Panc1 (cell line): ENCODE data around the gene TERB2. TPM values are rescaled to one million over a fixed set of nuclear protein-coding genes. Genes with fewer than 3 reads are reported as not detected.

Source experiments
- ATAC-seq: fragments of 200-7000 bp; cut with Tn5 transposase; 2 replicates; pipeline ENCODE4 v1.9.1; 2020; ENCODE audit warnings: mild to moderate bottlenecking, moderate library complexity
- Bru-seq: library from RNA; stranded (reverse); fragments of 400-500 nt; gene quantifications from one replicate; lab custom pipeline; 2021; lab: Mats Ljungman, UMichigan
- BruChase-seq, 2 experiments: library from RNA; stranded (reverse); fragments of 400-500 nt; gene quantifications; one replicate each; lab custom pipeline; 2021; lab: Mats Ljungman, UMichigan
- BruUV-seq: library from RNA; stranded (reverse); fragments of 400-500 nt; replicated peaks from 2 replicates; lab custom pipeline; 2021; lab: Mats Ljungman, UMichigan
- CTCF ChIA-PET: fragments of 300-600 bp; sonication (Branson Sonifier 250); formaldehyde crosslinking; loops from one replicate; lab custom pipeline; 2022; ENCODE audit warnings: antibody characterized with exemption; lab: Charles Lee
- POLR2A ChIA-PET: fragments of 300-600 bp; sonication (Branson Sonifier 250); formaldehyde crosslinking; loops from one replicate; lab custom pipeline; 2022; ENCODE audit warnings: antibody characterized with exemption; lab: Charles Lee
- DNase-seq: peaks from one replicate; pipeline ENCODE4 v3.0.0-alpha.2; 2010; ENCODE audit warnings: low read depth, low spot score
- H3K27ac ChIP-seq: 2 replicates; pipeline ENCODE4 v1.5.1; 2011; ENCODE audit warnings: mild to moderate bottlenecking, low read length, inconsistent platforms
- H3K27me3 ChIP-seq: fragments of 200-500 bp; sonication (Bioruptor generic); 2 replicates; pipeline ENCODE4 v1.6.0; 2014; ENCODE audit warnings: low read length, inconsistent platforms; ENCODE audit not compliant: control insufficient read depth, insufficient read depth
- H3K36me3 ChIP-seq: fragments of 200-500 bp; sonication (Bioruptor generic); 2 replicates; pipeline ENCODE4 v1.5.1; 2014; ENCODE audit warnings: inconsistent platforms, mild to moderate bottlenecking, low read length, moderate library complexity; ENCODE audit not compliant: control insufficient read depth, insufficient read depth
- H3K4me1 ChIP-seq: 2 replicates; pipeline ENCODE4 v1.5.1; 2011; ENCODE audit warnings: inconsistent platforms, mild to moderate bottlenecking, low read length, moderate library complexity; ENCODE audit not compliant: control insufficient read depth, insufficient read depth
- H3K4me3 ChIP-seq, 2 experiments: 2 replicates each; pipeline ENCODE4 v1.5.1; 2011 to 2012; ENCODE audit warnings: low read depth in 2 of 2, low read length in 2 of 2, mild to moderate bottlenecking in 2 of 2, inconsistent platforms in 1 of 2, moderate library complexity in 1 of 2
- H3K9me3 ChIP-seq: fragments of 200-500 bp; sonication (Bioruptor generic); 2 replicates; pipeline ENCODE4 v1.5.1; 2014; ENCODE audit warnings: low read depth, mild to moderate bottlenecking, inconsistent platforms, low read length, moderate library complexity; ENCODE audit not compliant: control insufficient read depth, insufficient read depth
- CTCF ChIP-seq: fragments of 450-650 bp; IDR thresholded peaks from 2 replicates; pipeline ENCODE4 v1.5.1; 2017; ENCODE audit warnings: mild to moderate bottlenecking
- POLR2AphosphoS5 ChIP-seq: IDR thresholded peaks from 2 replicates; pipeline ENCODE4 v1.6.1; 2012; ENCODE audit warnings: mild to moderate bottlenecking, low read depth, low read length, moderate library complexity
- REST ChIP-seq, 2 experiments: IDR thresholded peaks; 2 replicates each; pipeline ENCODE4 v1.6.1; 2011 to 2012; ENCODE audit warnings: low read depth in 2 of 2, control low read depth in 1 of 2, low read length in 1 of 2, mild to moderate bottlenecking in 1 of 2, moderate library complexity in 1 of 2; ENCODE audit not compliant: insufficient read depth in 1 of 2
- SIN3A ChIP-seq: IDR thresholded peaks from 2 replicates; pipeline ENCODE4 v1.6.1; 2012; ENCODE audit warnings: low read depth, mild to moderate bottlenecking, low read length, moderate library complexity, borderline replicate concordance; ENCODE audit not compliant: insufficient read depth
- TCF7L2 ChIP-seq: IDR thresholded peaks from 2 replicates; pipeline ENCODE4 v1.6.1; 2011; ENCODE audit warnings: mild to moderate bottlenecking, low read depth, low read length, inconsistent platforms
- in situ Hi-C: cut with HindIII; loops from 2 replicates; pipeline ENCODE4 v1.10.0; 2016; ENCODE audit warnings: low sequenced_read_pairs, low pct_unique_long_range_greater_than_20kb
- intact Hi-C: fragments of 100-400 bp; cut with micrococcal nuclease; formaldehyde crosslinking; loops from one replicate; pipeline ENCODE4 v1.10.0; 2022; ENCODE audit not compliant: unreplicated experiment
- long read RNA-seq: library from polyadenylated mRNA; unstranded; transcript quantifications from one replicate; pipeline ENCODE4 v2.0.0, GENCODE V29; 2021; ENCODE audit not compliant: unreplicated experiment
- polyA plus RNA-seq: library from polyadenylated mRNA; unstranded; fragments of >200 nt; gene quantifications from one replicate; pipeline ENCODE4 v1.2.1, GENCODE V29; 2012; ENCODE audit warnings: missing spikeins; ENCODE audit not compliant: insufficient read length
- total RNA-seq: library from RNA; stranded (reverse); gene quantifications from one replicate; pipeline ENCODE4 v1.2.1, GENCODE V29; 2021; ENCODE audit not compliant: unreplicated experiment

TERB2 gene
- total RNA-seq (not detected), Bru-seq, nascent RNA (not detected), BruChase-seq, experiment 1, labeled RNA remaining after a 2-hour chase (not detected), BruChase-seq, experiment 2, labeled RNA remaining after a 6-hour chase (percentile 5 among the genes with signal in this experiment)
- polyA plus RNA-seq: not detected
- long read RNA-seq: 0 reads

- no peak within 1 kb of the TSS for H3K4me3 ChIP-seq
- H3K27ac ChIP-seq: no peak within 1 kb of the TSS
- in situ Hi-C loops: no loop called here
- ATAC-seq (no peak), DNase-seq (no peak)
- H3K9me3 ChIP-seq: no peaks in the 10 kb centered on the region
- BruUV-seq: no TSS peak
- no peaks in the 10 kb centered on the region for H3K27me3 ChIP-seq
- intact Hi-C loops: no loop called here
- TF ChIP-seq POLR2AphosphoS5: no peak
- no peak for TF ChIP-seq SIN3A
- TF ChIP-seq TCF7L2: no peak
- no peak for TF ChIP-seq CTCF
- TF ChIP-seq REST (IDR thresholded peaks at IDR 0.05; ENCODE audit: insufficient read depth in 1 of 2, low read depth in 2 of 2, low read length in 1 of 2): no peak
- CTCF ChIA-PET: no interaction called here
- no peaks in the 10 kb centered on the region for H3K4me1 ChIP-seq
- no peaks in the 10 kb centered on the region for H3K36me3 ChIP-seq
- POLR2A ChIA-PET: no interaction called here
Measured at GRCh38 chr15:44956388-44956787, at the start of gene TERB2. TSS of gene TERB2 (plus strand) at chr15:44956687. CDS start at chr15:44956719, 32 bp downstream.

GRCh38 chr15:44909423-44909822 lies 47.1 kb upstream of the TERB2 start:
- ChIA-PET CTCF (no interaction called here), POLR2A (no interaction called here)
- Histone ChIP-seq H3K4me3 (no peak overlapping the region), H3K27me3 (no peaks in the 10 kb centered on the region), H3K36me3 (no peaks in the 10 kb centered on the region), H3K27ac (no peak overlapping the region), H3K4me1 (no peaks in the 10 kb centered on the region), H3K9me3 (no peaks in the 10 kb centered on the region)
- DNase-seq (no peak), ATAC-seq (no peak)
- in situ Hi-C loops (no loop called here), intact Hi-C loops (no loop called here)
- BruUV-seq: no TSS peak
- TF ChIP-seq REST (IDR thresholded peaks at IDR 0.05; ENCODE audit: insufficient read depth in 1 of 2, low read depth in 2 of 2, low read length in 1 of 2) (no peak), TCF7L2 (no peak), CTCF (no peak), POLR2AphosphoS5 (no peak), SIN3A (no peak)
